ENCODE measurements around the gene KYAT1.

- TF ChIP-seq CTCF (IDR thresholded peaks at IDR 0.05; ENCODE audit: low read length) = no peak
- TF ChIP-seq EZH2 (IDR thresholded peaks at IDR 0.05; ENCODE audit: borderline replicate concordance, low read length) = no peak
Measured at GRCh38 chr9:128923493-128923883, 41.7 kb upstream of the KYAT1 start.
